Right renal pelvis (tissue), 4 donors: ENCODE measurements around the gene KRTAP12-3. TPM values are rescaled to one million over a fixed set of nuclear protein-coding genes. Genes with fewer than 3 reads are reported as not detected.
"Not testable (repeated sequence)": the region's sequence is repeated elsewhere in the genome, so short reads cannot be mapped to it uniquely, and the experiment has no call there.

Source experiments
- DNase-seq, 4 donors: peaks; one replicate each; pipeline ENCODE4 v3.0.0-alpha.2; 2013; ENCODE audit warnings: low read depth in 4 of 4, low spot score in 3 of 4, missing footprints in 1 of 4
- polyA plus RNA-seq, 4 donors: library from polyadenylated mRNA; unstranded; fragments of 120-200 nt; gene quantifications; one replicate each; pipeline ENCODE4 v1.2.1, GENCODE V29; 2013; ENCODE audit not compliant: insufficient read length in 4 of 4

The KRTAP12-3 gene
- polyA plus RNA-seq, 4 donors, result not detected

- no peak for DNase-seq
Measured at GRCh38 chr21:44650265-44650972, 7.3 kb upstream of the KRTAP12-3 start.

DNA sequence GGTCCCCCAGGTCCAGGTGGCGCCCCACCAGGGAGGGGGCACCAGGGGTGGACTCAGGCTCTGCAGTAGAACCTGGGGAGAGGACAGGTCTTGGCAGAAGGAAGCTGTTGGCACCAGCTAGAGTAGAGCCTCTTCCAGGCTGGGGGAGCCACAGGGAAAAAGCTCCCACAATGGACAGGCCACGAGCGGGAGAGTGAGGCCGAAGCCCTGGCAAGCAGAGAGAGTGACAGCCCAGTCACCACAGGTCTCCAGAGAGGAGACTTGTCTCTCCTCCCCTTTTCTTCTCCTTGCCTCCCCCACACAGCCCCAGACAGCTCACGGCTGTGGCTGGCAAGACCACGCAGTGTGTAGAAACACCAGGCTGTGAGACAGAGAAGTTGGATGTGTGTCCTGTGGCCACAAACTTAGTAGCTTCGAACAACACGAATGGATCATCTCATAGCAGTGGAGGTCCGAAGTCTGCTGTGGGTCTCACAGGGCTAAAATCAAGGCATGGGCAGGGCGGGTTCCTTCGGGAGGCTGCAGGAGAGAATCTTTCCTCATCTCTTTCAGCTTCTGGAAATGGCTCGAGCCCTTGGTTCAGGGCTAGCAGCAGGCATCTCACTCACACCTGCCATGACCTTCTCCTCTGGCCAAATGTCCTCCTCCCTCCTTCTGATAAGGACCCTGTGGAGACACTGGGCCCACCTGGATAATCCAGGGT is 6.6 kb upstream of the KRTAP12-3 start:
- DNase-seq, result no peak

GRCh38 chr21:44653123-44653522 is 4.6 kb upstream of the KRTAP12-3 start:
- no peak for DNase-seq

DNA sequence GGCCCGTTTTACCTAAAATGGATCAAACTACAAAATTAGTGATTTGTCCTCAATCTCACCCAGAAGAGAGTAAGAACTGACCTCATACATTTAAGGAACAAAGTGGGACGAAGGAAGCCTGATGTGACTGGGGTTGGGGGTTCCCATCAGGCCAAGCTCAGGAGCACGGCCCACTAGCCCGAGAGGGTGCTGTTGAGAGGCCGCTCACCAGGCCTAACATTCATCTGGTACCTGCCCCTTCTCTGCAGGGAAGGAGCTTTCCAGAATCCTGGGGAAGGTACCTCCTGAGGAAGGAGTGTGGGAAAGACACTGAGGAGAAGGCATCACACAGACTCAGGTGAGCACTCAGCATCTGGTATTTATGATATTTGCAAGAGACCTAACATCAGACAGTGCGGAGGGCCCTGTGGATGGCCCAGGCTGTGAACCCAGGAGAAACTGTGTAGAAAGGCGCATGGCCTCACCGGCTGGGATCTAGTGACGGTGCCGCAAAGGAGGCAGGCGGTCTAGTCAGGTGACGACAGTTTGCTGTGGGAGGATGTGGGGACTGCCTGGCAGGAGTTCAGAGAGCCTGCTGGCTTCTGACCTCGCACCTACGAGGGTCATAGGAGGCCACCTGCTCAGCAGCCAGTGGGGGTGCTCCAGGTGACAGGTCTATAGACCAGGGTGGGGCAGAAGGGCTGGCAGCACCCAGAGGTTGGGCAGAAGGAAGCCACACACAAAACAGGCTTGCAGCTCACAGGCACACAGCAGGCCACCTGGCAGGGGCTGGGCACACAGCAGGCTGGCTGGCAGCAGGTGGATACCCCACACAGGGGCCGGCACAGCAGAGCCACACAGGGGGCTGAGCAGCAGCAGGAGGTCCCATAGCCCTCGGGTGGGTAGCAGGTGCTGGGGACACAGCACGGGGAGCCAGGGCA is 3.8 kb upstream of the KRTAP12-3 start:
- no peak for DNase-seq

GRCh38 chr21:44654576-44655175 is 3.1 kb upstream of the KRTAP12-3 start, which contains the start of gene KRTAP12-4:
Gene KRTAP12-4, minus strand, starts transcription at chr21:44654659. Its CDS starts 45 bp downstream, at chr21:44654614.
- DNase-seq, result no peak

DNA sequence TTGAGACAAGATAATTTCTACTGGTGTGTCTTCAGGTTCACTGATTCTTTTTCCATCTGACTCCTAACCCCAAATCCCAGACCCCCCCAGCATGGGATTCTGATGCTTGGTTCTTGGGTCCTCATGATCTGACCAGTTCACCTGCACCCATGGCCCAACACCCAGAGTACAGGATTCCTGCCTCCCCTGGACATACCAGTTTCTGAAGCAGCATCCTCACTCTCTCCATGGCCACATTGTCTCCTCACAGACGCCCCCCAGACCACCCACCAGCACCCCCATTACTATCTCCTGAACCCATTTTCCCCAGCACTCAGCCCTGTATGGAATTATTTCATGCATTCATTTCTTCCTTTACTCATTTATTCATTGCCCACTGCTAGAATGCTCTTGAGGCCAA is 864 bp upstream of the KRTAP12-3 start:
- DNase-seq, result no peak

GRCh38 chr21:44658541-44658910 is 794 bp downstream of the KRTAP12-3 start:
- no peak for DNase-seq

- no peak for DNase-seq
Measured at GRCh38 chr21:44658913-44659595, 1.3 kb downstream of the KRTAP12-3 start.

DNA sequence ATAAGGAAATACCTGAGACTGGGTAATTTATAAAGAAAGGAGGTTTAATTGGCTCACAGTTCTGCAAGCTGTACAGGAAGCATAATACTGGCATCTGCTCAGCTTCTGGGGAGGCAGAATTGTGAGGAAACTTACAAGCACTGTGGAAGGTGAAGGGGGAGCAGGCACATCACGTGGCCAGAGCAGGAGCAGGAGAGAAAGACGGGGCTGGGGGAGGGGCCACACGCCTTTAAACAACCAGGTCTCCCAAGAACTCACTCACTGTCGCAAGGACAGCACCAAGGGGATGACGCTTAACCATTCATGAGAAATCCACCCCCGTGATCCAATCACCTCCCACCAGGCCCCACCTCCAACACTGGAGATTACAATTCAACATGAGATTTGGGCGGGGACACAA is 3.8 kb downstream of the KRTAP12-3 start:
- DNase-seq, result not testable (repeated sequence)

GRCh38 chr21:44664691-44665090 is 7.0 kb downstream of the KRTAP12-3 start:
- no peak for DNase-seq

GRCh38 chr21:44666401-44667320 is 8.9 kb downstream of the KRTAP12-3 start, which contains the start of gene KRTAP12-2:
Gene KRTAP12-2, minus strand, starts transcription at chr21:44666927. Its CDS starts 41 bp downstream, at chr21:44666886.
- no peak for DNase-seq

DNA sequence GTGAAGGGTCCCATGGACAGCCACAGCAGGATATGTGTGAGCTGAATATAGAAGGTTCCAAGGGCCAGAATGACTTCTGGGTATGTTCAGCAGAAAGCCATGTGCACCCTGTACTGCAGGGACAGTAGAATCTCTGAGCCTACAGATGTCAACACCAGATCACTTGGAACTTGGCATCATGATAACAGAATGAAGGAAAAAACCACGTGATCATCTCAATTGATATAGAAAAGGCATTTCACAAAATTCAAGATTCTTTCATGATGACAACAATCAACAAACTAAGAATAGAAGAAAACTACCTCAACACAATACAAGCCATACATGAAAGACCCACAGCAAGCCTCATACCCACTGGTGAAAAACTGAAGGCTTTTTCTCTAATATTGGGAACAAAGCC is 9.9 kb downstream of the KRTAP12-3 start:
- DNase-seq, result no peak

DNA sequence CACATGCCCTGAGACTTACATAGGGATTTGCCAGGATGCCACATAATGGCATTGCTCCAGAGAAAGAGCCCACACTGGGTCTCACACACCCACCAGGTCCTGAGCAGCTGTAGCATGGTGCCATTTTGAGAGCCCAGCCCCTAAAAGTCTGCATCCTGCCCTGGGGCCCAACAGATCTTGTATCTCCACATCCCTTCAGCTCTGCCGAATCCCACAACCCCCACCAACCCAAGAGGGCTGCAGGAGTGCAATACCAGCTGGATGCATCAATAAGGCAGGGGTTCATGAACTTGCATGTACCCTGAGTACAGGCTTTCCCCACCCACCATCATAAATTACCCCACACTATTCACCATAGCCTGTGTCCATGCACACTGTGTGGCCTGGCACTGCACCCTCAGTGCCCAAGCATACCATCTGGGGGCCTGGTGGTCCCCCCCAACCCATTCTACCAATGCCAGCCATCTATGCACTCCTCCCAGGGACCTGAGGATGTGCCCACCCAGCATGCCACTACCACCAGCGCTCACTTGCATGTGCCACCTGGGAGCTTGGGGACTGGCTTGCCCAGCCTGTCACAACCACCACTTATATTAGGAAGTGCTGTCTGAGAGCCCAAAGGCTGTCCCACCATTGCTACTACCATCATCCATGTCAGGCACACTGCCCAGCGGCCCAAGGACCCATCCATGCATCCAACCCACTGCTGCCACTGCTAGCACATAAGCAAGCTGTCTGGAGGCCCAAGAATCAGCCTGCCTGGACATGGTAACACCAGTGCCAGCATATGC is 13.1 kb downstream of the KRTAP12-3 start:
- DNase-seq, result no peak

DNA sequence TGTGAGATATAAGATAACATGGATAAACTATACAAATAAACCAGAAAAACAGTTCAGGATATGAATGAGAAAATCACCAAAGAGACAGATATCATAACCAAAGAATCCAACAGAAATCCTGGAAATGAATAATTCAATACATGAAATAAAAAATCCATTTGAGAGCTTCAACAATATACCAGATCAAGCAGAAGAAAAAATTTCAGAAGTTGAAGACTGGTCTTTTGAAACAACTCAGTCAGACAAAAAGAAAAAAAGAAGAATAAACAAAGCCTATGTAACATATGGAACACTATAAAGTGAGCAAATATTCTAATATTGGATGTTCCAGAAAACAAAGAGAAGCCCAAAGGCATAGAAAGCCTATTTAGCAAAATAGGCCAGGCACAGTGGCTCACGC is 14.2 kb downstream of the KRTAP12-3 start:
- no peak for DNase-seq

DNA sequence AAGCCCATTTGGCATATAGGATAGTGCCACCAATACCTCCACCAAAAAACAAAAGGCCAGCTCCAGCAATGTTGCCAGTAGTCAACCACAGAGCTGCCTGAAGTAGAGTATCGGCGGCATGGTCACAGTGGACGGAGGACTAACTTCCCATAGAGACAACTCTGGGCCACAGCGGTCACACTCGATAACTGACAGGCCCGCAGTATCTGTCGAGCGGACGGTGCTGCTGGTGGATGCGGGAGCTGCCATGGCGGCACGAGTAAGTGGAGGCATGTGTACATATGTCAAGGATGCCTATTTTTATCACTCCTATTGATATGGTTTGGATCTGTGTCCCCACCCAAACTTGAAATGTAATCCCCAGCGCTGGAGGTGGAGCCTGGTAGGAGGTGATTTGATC is 20.1 kb downstream of the KRTAP12-3 start:
- no peak for DNase-seq

DNA sequence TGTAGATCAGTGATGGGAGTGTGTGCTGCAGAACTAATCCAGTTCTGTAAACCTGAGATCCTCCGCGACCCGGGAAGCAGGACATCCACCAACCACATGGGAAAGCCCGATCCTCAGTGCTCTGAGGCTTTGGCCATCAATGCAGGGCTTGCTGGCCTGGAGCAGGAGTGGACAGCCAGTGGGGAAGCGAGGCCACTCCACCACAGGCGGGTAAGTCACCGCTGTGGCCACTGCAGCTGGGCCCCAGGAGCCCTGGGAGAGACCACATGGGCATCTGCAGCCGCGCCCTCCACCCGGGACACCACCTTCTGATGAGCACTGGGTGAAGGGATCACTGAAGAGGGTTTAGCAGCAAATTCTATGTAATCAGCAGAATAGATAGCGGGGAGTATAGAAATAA is 23.4 kb downstream of the KRTAP12-3 start:
- no peak for DNase-seq

DNA sequence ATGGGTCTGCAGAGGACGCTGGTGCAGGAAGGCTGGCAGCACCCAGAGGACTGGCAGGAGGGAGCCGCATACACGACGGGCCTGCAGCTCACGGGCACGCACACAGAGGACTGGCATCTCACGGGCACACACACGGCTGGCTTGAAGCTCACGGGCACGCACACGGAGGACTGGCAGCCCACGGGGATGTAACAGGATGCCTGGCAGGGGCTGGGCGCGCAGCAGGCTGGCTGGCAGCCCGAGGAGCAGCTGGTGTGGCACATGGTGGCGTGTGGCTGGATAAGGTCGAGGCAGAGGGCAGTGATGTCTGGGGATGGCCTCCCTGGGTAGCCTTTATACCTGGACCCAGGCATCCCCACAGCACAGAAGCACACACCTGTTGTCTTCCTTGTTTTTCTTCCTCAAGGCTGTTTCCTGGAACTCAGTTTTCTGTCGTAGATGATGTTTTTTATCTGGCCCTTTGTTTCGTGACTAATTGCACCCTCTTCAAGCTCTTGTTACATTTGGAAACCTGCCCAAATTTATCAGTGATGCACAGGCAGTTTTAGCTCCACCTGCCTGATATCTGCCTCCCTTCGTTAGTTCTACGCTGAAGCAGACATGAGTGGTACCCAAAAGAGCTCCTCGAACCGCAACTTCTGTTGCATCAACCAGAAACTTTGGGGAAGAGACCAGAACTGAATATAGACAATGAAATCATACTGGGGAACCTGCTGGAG is 24.3 kb downstream of the KRTAP12-3 start, which contains the start of gene KRTAP12-1:
Gene KRTAP12-1 (minus strand): TSS at position 303 of the 719 bp plus-strand sequence. CDS start 40 bp downstream, at position 263.
- no peak for DNase-seq
